ENCODE data around the gene BEND2.

Gene BEND2

GRCh38 chrX:18173494-18174180 lies 47.0 kb downstream of the BEND2 start:
- TF ChIP-seq CTCF (IDR thresholded peaks at IDR 0.05; ENCODE audit: low read depth, low read length, missing control alignments), result no peak
- no peak for DNase-seq (ENCODE audit: low read depth)
- in situ Hi-C loops (cut with HindIII; ENCODE audit: low sequenced_read_pairs), result no loop called here
- no peak overlapping the region for H3K4me3 ChIP-seq (ENCODE audit: low read depth, low read length)

GRCh38 chrX:18172970-18173369 lies 47.7 kb downstream of the BEND2 start:
- H3K4me3 ChIP-seq (ENCODE audit: low read depth, low read length), result no peak overlapping the region
- TF ChIP-seq CTCF (IDR thresholded peaks at IDR 0.05; ENCODE audit: low read depth, low read length, missing control alignments), result no peak
- in situ Hi-C loops (cut with HindIII; ENCODE audit: low sequenced_read_pairs), result no loop called here
- DNase-seq (ENCODE audit: low read depth), result no peak

- no peak overlapping the region for H3K4me3 ChIP-seq (ENCODE audit: low read depth, low read length)
- DNase-seq (ENCODE audit: low read depth), result no peak
- no peak for TF ChIP-seq CTCF (IDR thresholded peaks at IDR 0.05; ENCODE audit: low read depth, low read length, missing control alignments)
- in situ Hi-C loops (cut with HindIII; ENCODE audit: low sequenced_read_pairs), result no loop called here
Observed at GRCh38 chrX:18170910-18171309, 49.8 kb downstream of the BEND2 start.

GRCh38 chrX:18166068-18166467 lies 54.6 kb downstream of the BEND2 start:
- in situ Hi-C loops (cut with HindIII; ENCODE audit: low sequenced_read_pairs), result loop anchor here (5.0 kb wide), 1 partner anchor 34 kb away; no protein-coding TSS in a partner anchor
- TF ChIP-seq CTCF (IDR thresholded peaks at IDR 0.05; ENCODE audit: low read depth, low read length, missing control alignments), result no peak
- no peak for DNase-seq (ENCODE audit: low read depth)

GRCh38 chrX:18160369-18160768 lies 60.3 kb downstream of the BEND2 start:
- no peak for TF ChIP-seq CTCF (IDR thresholded peaks at IDR 0.05; ENCODE audit: low read depth, low read length, missing control alignments)
- DNase-seq (ENCODE audit: low read depth), result no peak
- in situ Hi-C loops (cut with HindIII; ENCODE audit: low sequenced_read_pairs), result no loop called here
- no peak overlapping the region for H3K4me3 ChIP-seq (ENCODE audit: low read depth, low read length)

More at GRCh38 chrX:18166068-18166467, 54.6 kb downstream of the BEND2 start:
- no peak overlapping the region for H3K4me3 ChIP-seq (ENCODE audit: low read depth, low read length)

- H3K4me3 ChIP-seq (ENCODE audit: low read depth, low read length), result no peak overlapping the region
- in situ Hi-C loops (cut with HindIII; ENCODE audit: low sequenced_read_pairs), result no loop called here
- no peak for DNase-seq (ENCODE audit: low read depth)
- TF ChIP-seq CTCF (IDR thresholded peaks at IDR 0.05; ENCODE audit: low read depth, low read length, missing control alignments), result no peak
Observed at GRCh38 chrX:18158963-18159362, 61.7 kb downstream of the BEND2 start.
